Measurements from ENCODE around the gene ATG16L1. TPM values are rescaled to one million over a fixed set of nuclear protein-coding genes. Genes with fewer than 3 reads are reported as not detected.
A peak's percentile ranks its signal among the peaks of the same experiment; 100 is the strongest.

ATG16L1 gene
- total and polyA plus RNA-seq, 2 of the 4 experiments (the other 2 are of a cell fraction) = 20.0 to 26.2 TPM

DNA sequence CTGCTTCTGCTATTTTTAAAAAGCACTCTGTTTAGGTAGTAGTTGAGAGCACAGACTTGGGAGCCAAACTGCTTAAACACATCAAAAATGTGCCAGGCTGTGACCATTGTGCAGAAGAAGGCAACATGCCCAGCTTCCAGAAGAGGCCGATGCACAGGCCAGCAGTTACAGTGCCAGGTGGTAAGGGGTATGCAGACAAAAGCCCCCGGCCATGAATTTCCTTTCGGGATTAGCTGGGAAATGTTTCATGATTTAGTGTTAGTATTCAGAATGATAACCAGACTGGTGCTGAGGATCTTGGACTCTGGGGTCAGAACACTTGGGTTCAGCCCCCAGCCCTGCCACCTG, 40.0 kb upstream of the ATG16L1 start:
- peak overlapping the region; percentile 47 for H2AFZ ChIP-seq (replicated peaks; ENCODE audit: low read length, poor library complexity)
- no CpG with 5 or more reads among the region's 3 CpGs for WGBS, 2 experiments (ENCODE audit: extremely low coverage in 2 of 2, insufficient read length in 1 of 2)

More for the DNA sequence above, 40.0 kb upstream of the ATG16L1 start:
- POLR2A ChIA-PET (ENCODE audit: unreplicated experiment) = no interaction called here
- Histone ChIP-seq H3K23ac (ENCODE audit: low read depth, low read length) (no peak overlapping the region), H3K14ac (replicated peaks; ENCODE audit: low read depth, low read length) (no peak overlapping the region), H3K4me1 (ENCODE audit: control insufficient read depth, insufficient read depth, low read length) (peaks cover 4% of the 10 kb centered on the region; the same call in 1 of the 2 replicates), H4K5ac (ENCODE audit: low read depth, low read length) (no peak overlapping the region), H3K4ac (ENCODE audit: low read depth, low read length) (no peak overlapping the region), H4K91ac (ENCODE audit: insufficient read depth, low read depth, low read length) (no peak overlapping the region), H2AK9ac (replicated peaks; ENCODE audit: low read depth, low read length, poor library complexity) (no peak overlapping the region), H3K9me3 (ENCODE audit: control insufficient read depth, insufficient read depth, low read length) (no peaks in the 10 kb centered on the region), H3K27ac (ENCODE audit: insufficient read depth, low read length) (no peak overlapping the region), H3K9ac (ENCODE audit: low read depth, low read length) (no peak overlapping the region), H3K4me3 (ENCODE audit: insufficient read depth, low read depth, low read length) (no peak overlapping the region), H4K20me1 (ENCODE audit: insufficient read depth, low read length) (peaks cover 8% of the 10 kb centered on the region; the same call in 1 of the 2 replicates), H3K4me2 (ENCODE audit: low read depth, low read length) (no peak overlapping the region; the same call in 1 of the 2 replicates), H2BK120ac (ENCODE audit: low read depth, low read length) (no peak overlapping the region), H3K79me1 (ENCODE audit: low read depth in 1 of 2, low read length in 2 of 2) (no peaks in the 10 kb centered on the region), H3K18ac (ENCODE audit: low read depth, low read length) (no peak overlapping the region), H2BK20ac (ENCODE audit: low read depth, low read length) (no peak overlapping the region), H4K8ac (ENCODE audit: low read depth in 2 of 2, low read length in 2 of 2) (no peak overlapping the region), H3K27me3 (ENCODE audit: control insufficient read depth, insufficient read depth, low read length) (peaks cover 35% of the 10 kb centered on the region), H2AK5ac (ENCODE audit: low read depth, low read length) (no peak overlapping the region), H2BK15ac (ENCODE audit: low read depth, low read length) (no peak overlapping the region), H3K36me3 (ENCODE audit: control insufficient read depth, insufficient read depth, low read length) (no peaks in the 10 kb centered on the region), H2BK5ac (ENCODE audit: low read depth, low read length, poor library complexity, severe bottlenecking) (no peak overlapping the region), H3K56ac (ENCODE audit: extremely low read depth, insufficient read depth, low read length) (no peak overlapping the region), H3K9me1 (ENCODE audit: insufficient read depth, low read length) (no peaks in the 10 kb centered on the region)
- TF ChIP-seq POLR2A (IDR thresholded peaks at IDR 0.05; ENCODE audit: low read depth, low read length) (no peak), CEBPB (IDR thresholded peaks at IDR 0.05; ENCODE audit: low read depth, low read length) (no peak), RCOR1 (IDR thresholded peaks at IDR 0.05; ENCODE audit: insufficient replicate concordance, low read length) (no peak), MAZ (IDR thresholded peaks at IDR 0.05; ENCODE audit: borderline replicate concordance, low read depth, low read length) (no peak), BHLHE40 (IDR thresholded peaks at IDR 0.05; ENCODE audit: low read depth, low read length) (no peak), FOS (IDR thresholded peaks at IDR 0.05; ENCODE audit: low read depth, low read length) (no peak), RFX5 (IDR thresholded peaks at IDR 0.05; ENCODE audit: low read depth, low read length) (no peak), SMC3 (IDR thresholded peaks at IDR 0.05; ENCODE audit: low read depth, low read length) (no peak)
- TF ChIP-seq, protein P1, sequence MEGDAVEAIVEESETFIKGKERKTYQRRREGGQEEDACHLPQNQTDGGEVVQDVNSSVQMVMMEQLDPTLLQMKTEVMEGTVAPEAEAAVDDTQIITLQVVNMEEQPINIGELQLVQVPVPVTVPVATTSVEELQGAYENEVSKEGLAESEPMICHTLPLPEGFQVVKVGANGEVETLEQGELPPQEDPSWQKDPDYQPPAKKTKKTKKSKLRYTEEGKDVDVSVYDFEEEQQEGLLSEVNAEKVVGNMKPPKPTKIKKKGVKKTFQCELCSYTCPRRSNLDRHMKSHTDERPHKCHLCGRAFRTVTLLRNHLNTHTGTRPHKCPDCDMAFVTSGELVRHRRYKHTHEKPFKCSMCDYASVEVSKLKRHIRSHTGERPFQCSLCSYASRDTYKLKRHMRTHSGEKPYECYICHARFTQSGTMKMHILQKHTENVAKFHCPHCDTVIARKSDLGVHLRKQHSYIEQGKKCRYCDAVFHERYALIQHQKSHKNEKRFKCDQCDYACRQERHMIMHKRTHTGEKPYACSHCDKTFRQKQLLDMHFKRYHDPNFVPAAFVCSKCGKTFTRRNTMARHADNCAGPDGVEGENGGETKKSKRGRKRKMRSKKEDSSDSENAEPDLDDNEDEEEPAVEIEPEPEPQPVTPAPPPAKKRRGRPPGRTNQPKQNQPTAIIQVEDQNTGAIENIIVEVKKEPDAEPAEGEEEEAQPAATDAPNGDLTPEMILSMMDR (conservative IDR thresholded peaks at IDR 0.05; ENCODE audit: low read depth, low read length) = no peak
- TF ChIP-seq, protein P2, sequence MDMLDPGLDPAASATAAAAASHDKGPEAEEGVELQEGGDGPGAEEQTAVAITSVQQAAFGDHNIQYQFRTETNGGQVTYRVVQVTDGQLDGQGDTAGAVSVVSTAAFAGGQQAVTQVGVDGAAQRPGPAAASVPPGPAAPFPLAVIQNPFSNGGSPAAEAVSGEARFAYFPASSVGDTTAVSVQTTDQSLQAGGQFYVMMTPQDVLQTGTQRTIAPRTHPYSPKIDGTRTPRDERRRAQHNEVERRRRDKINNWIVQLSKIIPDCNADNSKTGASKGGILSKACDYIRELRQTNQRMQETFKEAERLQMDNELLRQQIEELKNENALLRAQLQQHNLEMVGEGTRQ (IDR thresholded peaks at IDR 0.05; ENCODE audit: low read depth, low read length) = no peak
- TF ChIP-seq, protein P3, sequence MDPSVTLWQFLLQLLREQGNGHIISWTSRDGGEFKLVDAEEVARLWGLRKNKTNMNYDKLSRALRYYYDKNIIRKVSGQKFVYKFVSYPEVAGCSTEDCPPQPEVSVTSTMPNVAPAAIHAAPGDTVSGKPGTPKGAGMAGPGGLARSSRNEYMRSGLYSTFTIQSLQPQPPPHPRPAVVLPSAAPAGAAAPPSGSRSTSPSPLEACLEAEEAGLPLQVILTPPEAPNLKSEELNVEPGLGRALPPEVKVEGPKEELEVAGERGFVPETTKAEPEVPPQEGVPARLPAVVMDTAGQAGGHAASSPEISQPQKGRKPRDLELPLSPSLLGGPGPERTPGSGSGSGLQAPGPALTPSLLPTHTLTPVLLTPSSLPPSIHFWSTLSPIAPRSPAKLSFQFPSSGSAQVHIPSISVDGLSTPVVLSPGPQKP (IDR thresholded peaks at IDR 0.05; ENCODE audit: borderline replicate concordance, low read depth, low read length) = no peak
- CTCF ChIA-PET = interaction anchor here (0.6 kb wide), 1 partner anchor 197 kb away, joined by 4 read pairs; no protein-coding TSS in a partner anchor
- DNase-seq (no peak), ATAC-seq (ENCODE audit: low read depth) (no peak; the same call in 1 of the 2 replicates)
- intact Hi-C loops (cut with micrococcal nuclease) (no loop called here), dilution Hi-C loops (cut with HindIII; ENCODE audit: low sequenced_read_pairs, unreplicated experiment) (no loop called here), in situ Hi-C loops (cut with MboI; ENCODE audit: low sequenced_read_pairs) (no loop called here)
- no TSS peak for BruUV-seq (replicated peaks)

Measured in IMR-90 (cell line).